GM21360 (cell line): Measurements from ENCODE around the gene CACNA2D3.

Source experiments
- ATAC-seq: cut with Tn5 transposase; IDR thresholded peaks from one replicate; pipeline ENCODE4 v1.9.1; 2021; ENCODE audit warnings: mild to moderate bottlenecking, moderate library complexity; ENCODE audit not compliant: unreplicated experiment

The CACNA2D3 gene

DNA sequence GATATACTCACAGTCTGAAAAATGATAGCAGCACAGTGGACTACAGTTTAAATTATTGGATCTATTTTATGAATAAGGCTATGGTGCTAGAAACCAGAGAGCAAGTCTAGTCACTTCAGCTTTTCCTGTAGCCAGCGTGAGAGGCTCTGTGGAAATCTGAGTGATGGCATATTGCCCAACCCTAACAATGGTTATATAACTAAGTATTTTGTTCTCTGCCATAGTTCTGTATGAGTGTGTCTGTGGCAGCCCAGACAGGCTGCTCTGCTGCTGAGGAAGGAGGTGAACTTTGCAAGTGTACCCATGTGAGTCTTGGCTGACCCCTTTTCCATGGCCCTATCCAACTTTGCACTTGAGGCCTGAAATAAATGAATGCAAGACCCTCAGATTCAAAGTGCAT, 699.9 kb downstream of the CACNA2D3 start:
- no peak for ATAC-seq

DNA sequence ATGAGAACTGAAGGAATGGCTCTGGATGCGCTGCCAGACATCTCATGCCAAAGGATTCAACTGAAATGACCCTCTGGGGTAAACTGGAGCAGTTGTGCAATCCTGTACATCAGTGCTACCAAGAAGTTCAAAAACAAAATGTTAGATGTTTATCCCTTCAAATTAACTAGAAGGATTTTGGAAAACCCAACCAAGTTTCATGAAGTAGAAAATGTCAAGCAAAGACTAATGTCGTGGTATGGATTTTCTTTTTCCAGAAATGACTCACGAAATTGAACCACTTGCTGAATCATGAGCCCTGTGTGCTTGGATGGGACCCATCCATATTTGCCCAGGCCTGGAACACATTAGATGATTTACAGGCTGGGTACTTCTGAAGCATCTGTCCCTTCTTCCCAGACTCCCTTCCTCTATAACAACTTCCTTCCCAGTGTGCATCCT, 703.9 kb downstream of the CACNA2D3 start:
- ATAC-seq, result no peak

DNA sequence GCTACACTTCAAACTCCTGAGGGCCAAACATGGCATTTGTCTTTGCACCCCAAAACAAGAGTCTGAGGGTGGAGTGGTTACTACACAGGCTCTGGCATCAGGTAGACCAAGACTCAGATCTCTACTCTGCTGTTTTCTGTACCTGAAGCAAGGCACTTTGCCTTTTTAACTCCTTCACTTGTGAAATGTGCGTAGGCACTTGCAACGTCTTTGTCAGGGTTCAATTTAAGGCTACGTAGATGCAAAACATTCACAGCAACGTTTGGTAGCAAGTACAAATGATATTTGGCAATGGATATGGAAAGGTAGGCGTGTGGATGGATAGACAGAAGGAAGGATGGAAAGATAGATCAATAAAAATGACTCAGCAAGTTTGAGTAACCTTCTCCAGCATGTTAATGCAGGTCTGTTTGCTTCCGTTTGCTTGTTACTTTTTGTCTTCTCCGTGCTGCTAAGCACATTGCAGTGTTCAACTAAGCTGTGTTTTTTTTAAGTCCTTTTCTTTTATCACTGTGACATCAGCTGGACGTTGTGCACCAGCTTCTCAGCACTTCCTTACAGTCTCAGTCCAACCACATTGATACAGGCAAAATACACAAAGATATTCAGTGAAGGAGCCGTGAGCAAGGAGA, 704.8 kb downstream of the CACNA2D3 start:
- no peak for ATAC-seq

DNA sequence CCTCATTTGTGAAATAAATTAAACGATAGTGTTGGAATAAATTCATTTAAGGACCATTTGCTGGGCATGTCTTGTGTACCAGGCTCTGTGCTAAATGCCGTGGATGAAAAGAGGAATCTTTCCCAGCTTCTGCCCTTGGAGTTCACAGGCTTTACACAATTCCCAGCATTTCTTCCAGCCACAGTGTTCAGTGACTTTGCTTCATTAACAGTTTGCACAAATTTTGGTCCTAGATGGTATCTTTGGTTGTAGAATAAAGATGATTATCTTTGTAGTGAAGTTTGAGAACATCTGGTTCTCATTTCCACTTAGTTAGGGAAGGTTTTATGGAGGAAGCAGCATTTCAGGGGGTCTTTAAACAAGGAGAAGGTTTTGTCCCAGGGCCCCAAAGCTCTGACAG, 705.4 kb downstream of the CACNA2D3 start:
- no peak for ATAC-seq

DNA sequence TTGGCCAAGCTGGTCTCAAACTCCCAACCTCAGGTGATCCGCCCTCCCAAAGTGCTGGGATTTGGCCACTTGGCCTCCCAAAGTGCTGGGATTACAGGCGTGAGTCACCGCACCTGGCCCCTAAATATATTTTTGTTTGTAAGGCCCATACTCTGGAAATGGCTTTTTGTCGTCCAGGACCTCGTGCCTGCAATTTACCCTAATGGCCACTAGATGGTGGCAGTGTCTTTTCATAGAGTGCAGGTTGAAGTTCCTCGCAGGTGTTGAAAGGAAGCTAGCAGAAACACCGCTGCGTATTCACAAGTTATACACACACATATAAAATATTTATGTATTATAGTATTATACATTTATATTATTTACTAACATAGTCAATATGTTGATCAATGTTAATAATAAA, 708.3 kb downstream of the CACNA2D3 start:
- ATAC-seq, result no peak

DNA sequence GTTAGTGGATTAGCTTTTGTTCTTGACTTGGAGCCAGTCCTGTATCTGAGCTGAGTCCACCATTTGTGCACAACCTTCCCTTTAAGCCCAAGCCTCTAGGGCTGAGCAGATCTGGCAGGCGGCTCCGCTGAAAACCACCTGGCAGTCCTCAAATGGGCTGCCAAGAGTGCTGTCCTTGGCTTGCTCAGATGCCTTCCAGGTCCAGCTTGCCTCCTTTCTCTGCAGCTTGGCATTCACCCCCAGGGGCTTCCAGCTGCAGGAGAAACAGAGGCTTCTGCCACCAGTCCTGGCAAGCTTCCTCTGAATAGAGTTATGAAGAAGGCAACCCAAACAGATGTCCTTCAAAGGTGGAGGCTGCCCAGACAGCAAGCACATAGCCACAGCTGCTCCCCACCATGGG, 708.8 kb downstream of the CACNA2D3 start:
- no peak for ATAC-seq

DNA sequence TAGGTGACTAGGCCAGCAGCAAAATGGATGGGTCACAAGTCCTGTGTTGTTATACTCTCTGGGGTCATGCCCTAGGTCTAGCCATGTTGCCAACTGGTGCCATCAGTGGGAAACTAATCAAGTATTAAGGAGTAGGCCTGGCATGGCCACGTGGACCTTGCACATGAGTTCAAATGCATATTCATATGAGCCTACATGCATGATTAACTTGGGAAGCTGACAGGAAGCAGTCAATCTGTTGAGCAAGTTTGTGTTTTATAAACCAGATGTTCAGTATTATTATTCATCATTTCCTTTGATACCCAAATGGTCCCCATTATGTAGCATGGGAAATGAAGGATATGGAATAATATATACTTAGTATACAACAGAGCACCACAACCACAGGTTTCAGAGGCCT, 710.5 kb downstream of the CACNA2D3 start:
- no peak for ATAC-seq

DNA sequence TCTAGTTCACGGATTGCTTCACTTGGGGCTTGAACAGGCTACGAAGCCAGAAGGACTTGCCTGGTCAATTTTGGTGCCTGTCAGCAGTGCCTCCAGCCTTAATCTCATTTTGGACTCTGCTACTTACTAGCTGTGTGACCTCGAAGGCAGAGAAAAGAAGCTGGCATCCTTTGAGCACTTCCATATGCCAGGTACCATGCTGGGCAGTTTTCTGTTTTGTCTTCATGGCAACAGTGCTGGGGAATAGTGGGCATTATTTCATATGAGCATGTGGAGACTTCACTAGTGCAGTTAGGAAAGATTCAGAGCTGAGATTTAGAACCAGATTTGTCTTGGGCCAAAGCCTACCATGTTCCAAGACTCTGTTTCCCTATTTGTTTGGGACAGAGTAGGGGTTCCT, 713.3 kb downstream of the CACNA2D3 start:
- no peak for ATAC-seq

DNA sequence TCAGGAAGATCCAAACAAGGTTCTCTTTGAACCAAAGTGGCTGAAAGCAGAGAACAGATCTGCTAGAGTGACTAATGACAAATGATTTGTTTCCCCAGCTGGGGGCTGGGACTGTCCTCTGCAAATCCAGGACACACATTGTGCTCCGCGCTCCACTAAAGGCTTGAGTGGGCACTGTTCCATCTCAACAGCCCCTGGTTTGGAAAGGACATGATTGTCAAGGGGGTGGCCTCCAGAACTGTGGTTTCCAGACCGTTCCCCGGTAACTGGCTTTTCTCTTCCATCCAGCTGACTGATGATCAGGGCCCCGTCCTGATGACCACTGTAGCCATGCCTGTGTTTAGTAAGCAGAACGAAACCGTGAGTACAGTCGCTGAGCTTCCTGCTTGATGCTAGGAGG, 714.5 kb downstream of the CACNA2D3 start:
- no peak for ATAC-seq

DNA sequence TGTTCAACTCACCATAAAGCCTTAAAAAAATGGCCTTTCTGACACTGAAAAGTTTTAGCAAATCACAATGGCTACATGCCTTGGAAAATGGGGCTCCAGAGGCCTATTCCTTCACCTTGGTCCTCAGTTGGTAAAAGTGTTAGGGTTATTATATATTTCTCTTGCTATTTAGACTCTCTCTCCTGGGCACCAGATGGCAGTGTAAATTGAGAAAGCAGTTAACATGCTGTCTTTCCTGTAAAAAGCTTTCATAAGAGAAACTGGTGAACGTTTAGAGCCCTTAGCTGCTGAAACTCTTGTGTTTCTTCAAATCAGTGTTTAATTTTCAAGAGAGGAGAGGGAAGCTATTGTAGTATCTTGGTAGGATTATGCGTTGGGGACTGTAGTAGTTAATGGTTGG, 715.6 kb downstream of the CACNA2D3 start:
- no peak for ATAC-seq

DNA sequence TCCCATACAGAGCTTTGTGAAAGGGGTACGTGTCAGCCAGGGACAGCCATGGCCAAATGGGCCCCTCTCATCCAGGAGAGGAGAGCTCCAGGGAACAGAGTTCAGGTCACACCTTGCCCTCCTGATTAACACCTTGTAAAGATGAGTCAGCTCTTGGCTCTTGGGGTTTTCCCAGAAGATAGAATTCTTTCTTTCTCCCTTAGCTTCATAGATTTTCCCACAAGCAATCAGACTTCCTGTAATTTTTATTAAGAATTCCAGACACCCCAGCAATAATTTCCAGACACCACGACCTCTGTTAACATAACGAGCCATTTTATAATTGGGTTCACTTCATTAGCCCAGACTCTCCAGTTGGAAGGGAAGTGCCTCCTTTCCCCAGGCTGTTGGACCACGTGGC, 719.1 kb downstream of the CACNA2D3 start:
- ATAC-seq, result no peak

DNA sequence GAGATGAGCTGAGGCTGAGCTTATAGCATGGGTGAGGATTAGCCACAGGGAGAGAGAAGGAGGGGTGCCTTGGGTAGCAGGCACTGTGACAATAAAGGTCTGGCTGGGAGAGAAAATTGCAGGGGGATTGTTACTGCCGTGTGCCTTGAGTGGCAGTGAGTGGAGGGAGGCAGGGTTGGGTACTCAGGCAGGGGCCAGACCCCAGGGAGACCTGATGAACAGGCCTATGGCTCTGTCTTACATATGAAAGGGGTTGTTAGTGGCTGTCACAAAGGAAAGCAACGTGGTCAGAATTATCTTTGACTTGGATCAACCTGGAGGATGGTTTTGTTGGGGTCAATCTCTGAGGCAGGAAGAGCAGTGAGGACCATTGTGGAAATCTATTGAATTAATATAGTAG, 721.0 kb downstream of the CACNA2D3 start:
- ATAC-seq, result no peak

DNA sequence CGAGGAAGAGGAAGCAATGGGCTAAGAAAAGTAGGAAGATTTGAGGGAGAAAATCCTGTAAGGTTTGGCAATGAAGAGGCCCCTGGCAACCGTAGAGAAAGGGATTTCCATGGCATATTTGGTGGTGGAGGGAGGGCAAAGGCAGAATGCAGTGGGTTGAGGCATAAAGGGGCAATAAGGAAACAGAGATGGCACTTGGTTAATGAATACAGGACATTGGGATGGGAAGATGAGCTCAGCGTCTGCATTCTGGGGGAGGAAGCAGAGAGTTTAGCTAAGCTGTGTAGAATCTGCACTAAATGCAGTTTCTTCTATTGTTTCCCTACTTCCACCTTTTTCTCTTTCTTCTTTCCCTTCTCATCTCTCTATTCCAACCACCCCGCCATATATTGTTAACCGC, 721.9 kb downstream of the CACNA2D3 start:
- no peak for ATAC-seq

DNA sequence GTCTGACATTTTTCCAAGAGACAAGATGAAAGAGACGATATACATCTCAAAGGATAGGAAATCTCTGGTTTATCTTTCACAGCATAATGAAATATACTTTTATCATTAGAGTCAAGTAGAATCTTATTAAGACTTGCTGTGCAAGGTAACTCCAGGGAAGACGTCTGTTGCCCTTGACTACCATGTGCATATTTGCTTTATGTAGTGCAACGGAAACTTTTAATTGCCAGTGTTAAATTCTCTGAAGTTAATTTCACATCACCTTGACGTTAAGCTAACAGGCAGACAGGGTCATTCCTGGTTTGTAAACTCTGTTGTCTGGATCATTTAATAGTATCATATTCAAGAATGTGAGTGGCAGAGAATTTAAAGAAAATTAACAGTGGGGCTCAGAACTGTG, 722.7 kb downstream of the CACNA2D3 start:
- ATAC-seq, result no peak

DNA sequence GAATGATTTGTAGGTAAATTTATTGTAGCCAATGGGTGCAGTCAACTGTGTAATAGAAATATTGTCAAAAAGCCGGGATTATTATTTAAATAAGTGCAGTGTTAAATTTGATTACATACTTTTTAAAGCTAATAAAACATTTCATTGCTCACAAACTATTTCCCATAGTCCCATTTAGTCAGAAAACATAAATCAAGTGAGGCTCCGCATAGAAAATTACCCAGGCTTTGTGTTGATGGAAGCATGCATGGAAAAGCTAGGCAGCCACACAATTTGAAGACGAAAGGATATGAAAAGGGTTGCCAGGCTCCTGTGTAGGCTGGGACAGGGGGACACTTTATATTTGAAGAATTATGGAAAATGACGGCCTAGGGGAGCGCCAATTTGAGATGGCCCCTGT, 723.2 kb downstream of the CACNA2D3 start:
- ATAC-seq, result no peak

DNA sequence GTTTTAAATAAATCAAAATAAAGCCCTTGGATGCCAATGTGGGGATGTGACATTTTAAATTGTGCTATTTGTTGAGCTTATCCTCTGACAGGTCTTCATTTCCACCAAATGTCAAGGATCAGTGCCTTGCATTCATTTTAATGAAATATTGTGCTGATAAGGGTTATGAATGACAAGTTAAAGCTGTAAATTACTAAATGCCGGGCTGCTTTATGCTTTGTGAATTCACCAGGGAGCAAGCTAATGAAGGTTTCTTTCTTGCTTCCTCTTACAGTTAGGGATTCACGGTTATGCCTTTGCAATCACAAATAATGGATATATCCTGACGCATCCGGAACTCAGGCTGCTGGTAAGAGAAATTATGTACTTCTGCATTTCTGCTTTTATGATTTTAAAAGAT, 723.8 kb downstream of the CACNA2D3 start:
- ATAC-seq, result no peak

DNA sequence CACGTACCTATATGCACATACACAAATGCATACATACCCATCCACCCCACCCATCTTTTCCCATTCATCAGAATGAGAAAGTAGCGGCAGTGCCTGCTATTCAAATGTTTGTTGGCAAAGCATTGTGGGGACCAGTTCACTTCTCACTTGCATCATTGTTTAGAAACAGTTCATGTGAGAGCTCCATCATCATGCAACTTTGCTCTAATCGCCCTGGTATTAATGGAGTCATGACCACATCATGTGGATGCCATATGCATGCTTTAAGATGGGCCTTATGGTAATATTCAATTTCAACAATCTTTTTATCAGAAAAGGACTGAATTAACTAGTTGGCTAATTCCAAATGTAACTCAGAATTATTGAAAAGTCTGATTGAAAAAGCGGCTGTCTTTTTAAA, 725.0 kb downstream of the CACNA2D3 start:
- no peak for ATAC-seq

DNA sequence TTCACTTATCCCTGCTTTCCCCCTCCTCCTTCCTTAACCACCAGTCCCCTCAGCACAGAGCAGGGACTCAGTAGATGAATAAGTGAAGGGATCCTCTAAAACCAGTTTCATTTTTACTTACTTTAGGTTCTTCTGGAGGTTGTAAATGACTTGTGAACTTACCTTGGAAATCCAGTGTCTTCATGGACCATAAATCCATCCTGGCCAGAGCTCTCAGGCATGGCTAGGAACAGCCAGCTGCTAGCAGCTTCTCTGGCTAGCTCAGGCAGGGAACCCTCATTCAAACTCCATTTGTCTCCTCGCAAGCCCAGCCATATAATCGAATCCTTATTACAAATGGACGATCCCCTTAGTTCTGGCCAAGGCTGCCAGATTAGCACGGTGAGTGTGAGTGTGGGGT, 727.0 kb downstream of the CACNA2D3 start:
- ATAC-seq, result no peak

DNA sequence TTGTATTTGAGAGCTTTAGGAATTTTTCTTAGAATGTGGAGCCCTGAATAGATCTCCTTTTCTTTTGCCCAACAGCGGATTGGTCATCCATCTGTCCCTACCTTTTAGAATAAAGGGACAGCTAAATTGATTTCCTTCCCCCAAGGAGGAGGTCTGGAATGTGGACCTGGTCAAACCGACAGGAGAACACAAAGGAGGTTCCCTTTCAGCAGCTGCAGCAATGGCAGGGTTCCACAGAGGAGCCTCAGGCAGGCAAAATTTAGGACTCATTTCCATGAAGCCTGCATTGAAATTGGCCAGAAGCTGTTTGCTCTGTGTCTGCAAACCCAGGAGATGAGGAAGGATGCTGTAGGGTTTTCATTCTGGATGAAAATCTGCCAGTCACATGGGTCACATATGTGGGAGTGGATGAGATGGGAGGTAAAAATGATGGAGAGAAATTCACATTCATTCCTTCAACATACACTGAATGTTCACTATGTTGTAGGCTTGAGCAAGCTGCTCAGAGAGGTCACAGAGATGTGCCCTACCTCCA, 728.2 kb downstream of the CACNA2D3 start:
- ATAC-seq, result no peak

DNA sequence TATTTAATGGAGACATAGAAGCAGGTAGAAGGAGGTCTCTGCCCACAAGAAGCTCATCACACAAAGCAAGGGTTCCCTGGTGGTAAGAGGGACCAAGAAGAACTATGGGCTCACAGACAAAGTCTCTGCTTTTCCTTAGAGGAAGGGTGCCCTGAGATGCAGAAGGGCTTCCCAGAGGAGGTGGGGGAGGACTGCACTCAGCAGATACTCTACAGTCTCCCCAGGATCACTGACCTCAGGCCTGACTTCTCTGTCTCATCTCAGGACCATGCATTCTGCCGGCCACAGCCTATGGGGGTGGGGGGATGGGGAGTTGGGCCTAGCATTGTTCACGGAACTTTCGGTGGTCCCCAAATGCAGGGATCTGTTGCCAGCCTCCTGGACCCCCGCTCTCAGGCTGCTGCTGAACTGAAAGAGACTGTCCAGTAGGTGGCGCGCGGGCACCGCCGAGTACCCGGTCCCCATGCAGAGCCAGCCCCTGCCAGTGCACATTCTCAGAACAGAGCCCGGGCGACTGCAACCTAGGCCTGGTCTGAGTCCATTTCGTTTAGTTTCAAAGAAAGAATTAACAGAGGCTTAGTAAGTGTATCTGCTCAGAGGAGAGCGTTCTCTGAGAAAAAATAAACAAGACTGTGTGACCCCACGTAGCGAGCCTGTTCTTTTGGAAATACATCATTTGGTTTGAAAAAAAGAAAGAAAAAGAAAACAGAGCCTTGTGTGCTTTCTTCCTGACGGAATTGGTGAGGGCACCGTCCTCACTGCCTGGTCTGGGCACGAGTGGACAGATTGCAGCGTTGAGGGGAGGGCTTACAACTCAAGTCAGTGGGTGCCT, 731.4 kb downstream of the CACNA2D3 start:
- ATAC-seq, result no peak

DNA sequence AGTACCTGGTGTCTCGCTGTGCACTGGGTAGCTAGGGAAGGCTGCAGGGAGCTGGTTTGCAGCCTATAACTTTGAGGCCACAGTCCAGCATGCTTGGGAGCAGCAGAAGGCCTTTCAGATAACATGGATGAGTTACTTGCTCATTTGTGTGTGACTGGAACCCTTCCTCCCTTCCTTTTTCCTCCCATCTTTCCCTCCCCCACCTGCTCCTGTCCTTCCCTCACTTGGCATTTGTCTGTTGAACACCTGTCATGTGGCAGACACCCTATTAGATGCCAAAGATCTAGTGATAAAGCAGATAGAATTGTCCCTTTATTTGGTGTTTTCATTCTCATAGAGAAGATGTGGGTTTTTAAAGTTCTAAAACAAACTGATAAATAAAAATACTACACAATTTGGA, 733.9 kb downstream of the CACNA2D3 start:
- ATAC-seq, result no peak

DNA sequence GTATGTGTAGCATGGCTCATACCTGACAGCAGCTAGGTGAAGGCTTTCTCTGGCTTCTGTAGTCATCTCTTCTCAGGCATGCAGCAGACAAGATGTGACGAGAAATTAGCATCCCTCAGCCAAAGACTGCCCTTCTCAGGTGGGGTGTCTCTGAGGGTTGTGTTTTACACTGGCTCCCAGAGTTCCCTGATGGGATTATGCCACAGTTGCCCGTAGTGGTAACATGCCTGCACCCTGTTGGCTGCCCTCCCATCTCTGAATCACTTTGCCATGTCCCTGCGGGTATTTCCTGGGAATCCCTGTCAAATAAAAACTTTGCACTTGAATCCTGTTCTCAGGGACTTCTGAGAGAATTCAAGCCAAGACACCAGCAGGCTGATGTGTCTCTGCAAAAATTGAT, 735.0 kb downstream of the CACNA2D3 start:
- no peak for ATAC-seq
